ENCODE results near the gene BFSP1. TPM values are rescaled to one million over a fixed set of nuclear protein-coding genes. Genes with fewer than 3 reads are reported as not detected.

The BFSP1 gene
- total and polyA plus RNA-seq, 2 donors (not counting 3 experiments of a cell fraction or from before 2014, with no cell fraction given), result 3.1 to 5.2 TPM

DNA sequence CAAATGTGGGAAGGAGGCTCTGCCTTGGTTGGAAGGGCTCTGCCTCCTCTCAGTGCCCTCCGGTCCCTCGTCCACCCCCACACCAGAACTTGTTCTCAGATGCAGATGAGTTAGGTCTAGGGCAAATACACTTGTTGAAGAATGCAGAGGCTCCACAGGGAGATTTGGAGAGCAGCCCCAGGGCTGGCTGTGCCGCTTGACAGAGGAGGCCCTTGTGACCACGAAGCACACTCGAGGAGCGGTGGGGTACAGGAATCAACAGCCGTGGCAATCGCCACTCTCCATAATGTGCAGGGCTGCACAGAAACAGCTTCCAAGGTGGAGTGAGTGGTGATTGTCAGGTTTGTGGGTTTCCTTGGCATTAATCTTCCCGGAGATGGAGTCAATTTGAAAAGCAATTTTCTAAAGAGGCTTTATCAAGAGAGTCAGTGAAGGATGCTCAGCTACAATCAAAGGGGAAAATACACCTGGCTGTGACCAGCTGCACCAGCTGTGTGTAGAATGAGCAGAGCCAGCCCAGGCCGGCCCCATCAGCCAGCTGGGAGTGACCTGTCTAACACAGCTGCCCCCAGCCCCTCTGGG is 59.5 kb downstream of the BFSP1 start:
- H3K4me3 ChIP-seq (replicated peaks in 1 of 3; ENCODE audit: insufficient read depth in 1 of 3, low read depth in 1 of 3, low read length in 3 of 3), result no peak overlapping the region

More for the DNA sequence above, 59.5 kb downstream of the BFSP1 start:
- H3K4me1 ChIP-seq (ENCODE audit: control insufficient read depth, extremely low read depth, insufficient read depth, low read length), result no peaks in the 10 kb centered on the region
- H4K20me1 ChIP-seq (replicated peaks; ENCODE audit: control insufficient read depth, extremely low read depth, insufficient read depth, low read length), result no peaks in the 10 kb centered on the region
- intact Hi-C loops (cut with micrococcal nuclease) (no loop called here), dilution Hi-C loops (cut with MboI; ENCODE audit: extremely low pct_ligation_motif_present, low sequenced_read_pairs) (no loop called here)
- peaks cover 0 to 2% of the 10 kb centered on the region in 2 experiments for H3K27me3 ChIP-seq (ENCODE audit: control insufficient read depth in 2 of 2, insufficient read depth in 2 of 2, low read length in 2 of 2)
- H3K4me2 ChIP-seq (ENCODE audit: insufficient read depth, low read length), result no peak overlapping the region
- H3K9ac ChIP-seq (replicated peaks; ENCODE audit: extremely low read depth, insufficient read depth, low read length), result no peak overlapping the region
- BruUV-seq (replicated peaks), result no TSS peak
- TF ChIP-seq, protein P1, sequence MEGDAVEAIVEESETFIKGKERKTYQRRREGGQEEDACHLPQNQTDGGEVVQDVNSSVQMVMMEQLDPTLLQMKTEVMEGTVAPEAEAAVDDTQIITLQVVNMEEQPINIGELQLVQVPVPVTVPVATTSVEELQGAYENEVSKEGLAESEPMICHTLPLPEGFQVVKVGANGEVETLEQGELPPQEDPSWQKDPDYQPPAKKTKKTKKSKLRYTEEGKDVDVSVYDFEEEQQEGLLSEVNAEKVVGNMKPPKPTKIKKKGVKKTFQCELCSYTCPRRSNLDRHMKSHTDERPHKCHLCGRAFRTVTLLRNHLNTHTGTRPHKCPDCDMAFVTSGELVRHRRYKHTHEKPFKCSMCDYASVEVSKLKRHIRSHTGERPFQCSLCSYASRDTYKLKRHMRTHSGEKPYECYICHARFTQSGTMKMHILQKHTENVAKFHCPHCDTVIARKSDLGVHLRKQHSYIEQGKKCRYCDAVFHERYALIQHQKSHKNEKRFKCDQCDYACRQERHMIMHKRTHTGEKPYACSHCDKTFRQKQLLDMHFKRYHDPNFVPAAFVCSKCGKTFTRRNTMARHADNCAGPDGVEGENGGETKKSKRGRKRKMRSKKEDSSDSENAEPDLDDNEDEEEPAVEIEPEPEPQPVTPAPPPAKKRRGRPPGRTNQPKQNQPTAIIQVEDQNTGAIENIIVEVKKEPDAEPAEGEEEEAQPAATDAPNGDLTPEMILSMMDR (IDR thresholded peaks at IDR 0.05; ENCODE audit: extremely low read depth in 1 of 2, insufficient read depth in 1 of 2, low read depth in 1 of 2, low read length in 2 of 2), result no peak
- TF ChIP-seq POLR2A (IDR thresholded peaks at IDR 0.05; ENCODE audit: low read depth, low read length) (no peak), MYC (IDR thresholded peaks at IDR 0.05; ENCODE audit: low read depth, low read length) (no peak), POLR2AphosphoS5 (IDR thresholded peaks at IDR 0.05; ENCODE audit: insufficient read depth, low read depth, low read length) (no peak), GATA2 (IDR thresholded peaks at IDR 0.05; ENCODE audit: insufficient read depth, insufficient read length, low read depth, low read length) (no peak), EZH2 (IDR thresholded peaks at IDR 0.05; ENCODE audit: borderline replicate concordance, low read depth, low read length, severe bottlenecking) (no peak), FOS (IDR thresholded peaks at IDR 0.05; ENCODE audit: borderline replicate concordance, insufficient read depth, low read length) (no peak), JUN (IDR thresholded peaks at IDR 0.05; ENCODE audit: borderline replicate concordance, insufficient read depth, insufficient read length, low read depth) (no peak)
- TF ChIP-seq, protein P2, sequence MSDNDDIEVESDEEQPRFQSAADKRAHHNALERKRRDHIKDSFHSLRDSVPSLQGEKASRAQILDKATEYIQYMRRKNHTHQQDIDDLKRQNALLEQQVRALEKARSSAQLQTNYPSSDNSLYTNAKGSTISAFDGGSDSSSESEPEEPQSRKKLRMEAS (IDR thresholded peaks at IDR 0.05; ENCODE audit: insufficient read depth, insufficient read length), result no peak
- H3K9me1 ChIP-seq (replicated peaks; ENCODE audit: control insufficient read depth, extremely low read depth, insufficient read depth, low read length), result no peaks in the 10 kb centered on the region
- no peaks in the 10 kb centered on the region for H3K9me3 ChIP-seq (replicated peaks; ENCODE audit: control insufficient read depth, insufficient read depth, low read length)
- DNase-seq (ENCODE audit: low read depth, low spot score), result no peak
- ChIA-PET CTCF (interaction anchor here (1.4 kb wide), 1 partner anchor 41 kb away, joined by 7 read pairs; no protein-coding TSS in a partner anchor), POLR2A (no interaction called here)
- no peak overlapping the region for H3K27ac ChIP-seq (ENCODE audit: insufficient read depth, low read depth, low read length)
- H2AFZ ChIP-seq (ENCODE audit: low read depth, low read length), result no peak overlapping the region
- no peaks in the 10 kb centered on the region for H3K36me3 ChIP-seq (ENCODE audit: control insufficient read depth in 2 of 2, extremely low read depth in 1 of 2, insufficient read depth in 2 of 2, low read length in 2 of 2)
- no peak for FAIRE-seq
- H3K79me2 ChIP-seq (ENCODE audit: control insufficient read depth, insufficient read depth, low read length), result no peaks in the 10 kb centered on the region

All from endothelial cell of umbilical vein (primary cell).